ENCODE results near the gene HAL. TPM values are rescaled to one million over a fixed set of nuclear protein-coding genes. Genes with fewer than 3 reads are reported as not detected.

The HAL gene
- polyA plus RNA-seq, 2 of the 4 experiments (the other 2 are of a cell fraction), result 0.22 to 0.43 TPM

- TF ChIP-seq, protein P1, sequence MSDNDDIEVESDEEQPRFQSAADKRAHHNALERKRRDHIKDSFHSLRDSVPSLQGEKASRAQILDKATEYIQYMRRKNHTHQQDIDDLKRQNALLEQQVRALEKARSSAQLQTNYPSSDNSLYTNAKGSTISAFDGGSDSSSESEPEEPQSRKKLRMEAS (IDR thresholded peaks at IDR 0.05), result no peak
- TF ChIP-seq TFCP2L1 (CRISPR knock-in tag; IDR thresholded peaks at IDR 0.05), result no peak
Measured at GRCh38 chr12:95999484-95999883, 3.3 kb upstream of the HAL start (continued).

GRCh38 chr12:95998611-95999286 lies 2.6 kb upstream of the HAL start:
- ATAC-seq, result peak; percentile 83 to 96; a peak in 5 of 6 replicates
- no peaks in the 10 kb centered on the region for H3K9me3 ChIP-seq
- ChIA-PET POLR2A (interaction anchor here (1.3 to 1.5 kb wide), 2 partner anchors 37 to 56 kb away, joined by 3 to 7 read pairs; partner anchors contain the start of genes AMDHD1, CCDC38 and LTA4H), CTCF (interaction anchor here (0.6 to 6.5 kb wide), 26 partner anchors 10 to 534 kb away, joined by 3 to 44 read pairs (median 4); partner anchors contain the start of genes AMDHD1 and LTA4H)
- no peak overlapping the region for H3K27ac ChIP-seq
- WGBS (ENCODE audit: missing lambda C conversion rate), result 23% methylated on average over 7 of the region's 7 CpGs
- peak; percentile 50 to 74 for DNase-seq (ENCODE audit: low read depth in 1 of 2, low spot score in 1 of 2)
- no peak for TF ChIP-seq KDM1A (IDR thresholded peaks at IDR 0.05; ENCODE audit: low read depth)
- no peak for TF ChIP-seq ESRRA (IDR thresholded peaks at IDR 0.05; ENCODE audit: borderline replicate concordance, low read length)
- TF ChIP-seq RAD21 (conservative IDR thresholded peaks at IDR 0.05 in 1 of 2, IDR thresholded peaks at IDR 0.05 in 1 of 2), result peak; percentile 67 to 82
- no peak for TF ChIP-seq EP300 (IDR thresholded peaks at IDR 0.05)
- no peak for TF ChIP-seq MAFK (IDR thresholded peaks at IDR 0.05; ENCODE audit: partially characterized antibody)
- TF ChIP-seq ZSCAN20 (CRISPR knock-in tag; IDR thresholded peaks at IDR 0.05), result no peak
- TF ChIP-seq SMC3 (IDR thresholded peaks at IDR 0.05), result peak; percentile 64
- TF ChIP-seq RNF2 (IDR thresholded peaks at IDR 0.05; ENCODE audit: borderline replicate concordance, low read depth), result no peak
- no peak for TF ChIP-seq CHD4 (IDR thresholded peaks at IDR 0.05; ENCODE audit: borderline replicate concordance)
- no peak for TF ChIP-seq BHLHE40 (IDR thresholded peaks at IDR 0.05; ENCODE audit: low read depth, low read length)
- no peak for TF ChIP-seq CBX2 (IDR thresholded peaks at IDR 0.05; ENCODE audit: borderline replicate concordance, low read depth)
- no peak for TF ChIP-seq PHF8 (IDR thresholded peaks at IDR 0.05; ENCODE audit: borderline replicate concordance, low read depth)
- TF ChIP-seq, protein P2, sequence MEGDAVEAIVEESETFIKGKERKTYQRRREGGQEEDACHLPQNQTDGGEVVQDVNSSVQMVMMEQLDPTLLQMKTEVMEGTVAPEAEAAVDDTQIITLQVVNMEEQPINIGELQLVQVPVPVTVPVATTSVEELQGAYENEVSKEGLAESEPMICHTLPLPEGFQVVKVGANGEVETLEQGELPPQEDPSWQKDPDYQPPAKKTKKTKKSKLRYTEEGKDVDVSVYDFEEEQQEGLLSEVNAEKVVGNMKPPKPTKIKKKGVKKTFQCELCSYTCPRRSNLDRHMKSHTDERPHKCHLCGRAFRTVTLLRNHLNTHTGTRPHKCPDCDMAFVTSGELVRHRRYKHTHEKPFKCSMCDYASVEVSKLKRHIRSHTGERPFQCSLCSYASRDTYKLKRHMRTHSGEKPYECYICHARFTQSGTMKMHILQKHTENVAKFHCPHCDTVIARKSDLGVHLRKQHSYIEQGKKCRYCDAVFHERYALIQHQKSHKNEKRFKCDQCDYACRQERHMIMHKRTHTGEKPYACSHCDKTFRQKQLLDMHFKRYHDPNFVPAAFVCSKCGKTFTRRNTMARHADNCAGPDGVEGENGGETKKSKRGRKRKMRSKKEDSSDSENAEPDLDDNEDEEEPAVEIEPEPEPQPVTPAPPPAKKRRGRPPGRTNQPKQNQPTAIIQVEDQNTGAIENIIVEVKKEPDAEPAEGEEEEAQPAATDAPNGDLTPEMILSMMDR (IDR thresholded peaks at IDR 0.05), result peak; percentile 71
- no peak overlapping the region; the same call in 2 of the 3 replicates for H3K4me2 ChIP-seq
- no peak overlapping the region for H3K4me3 ChIP-seq
- peaks cover 27% of the 10 kb centered on the region; the same call in 2 of the 3 replicates for H3K4me1 ChIP-seq
- FAIRE-seq, result peak; percentile 84

- ATAC-seq (peak in 1 of 2 experiments; percentile 20; a peak in 3 of 6 replicates), FAIRE-seq (no peak), DNase-seq (ENCODE audit: low read depth in 1 of 2, low spot score in 1 of 2) (no peak)
- H3K9me3 ChIP-seq, result no peaks in the 10 kb centered on the region
- CTCF ChIA-PET, result interaction anchor here (0.9 to 6.5 kb wide), 18 partner anchors 10 to 433 kb away, joined by 3 to 44 read pairs (median 4); partner anchors contain the start of genes AMDHD1 and LTA4H
- peaks cover 27% of the 10 kb centered on the region; the same call in 2 of the 3 replicates for H3K4me1 ChIP-seq
- no peak overlapping the region for H3K4me3 ChIP-seq
- TF ChIP-seq KDM1A (IDR thresholded peaks at IDR 0.05; ENCODE audit: low read depth) (no peak), CEBPB (IDR thresholded peaks at IDR 0.05) (no peak), SREBF2 (IDR thresholded peaks at IDR 0.05) (no peak), HOXB13 (CRISPR knock-in tag; IDR thresholded peaks at IDR 0.05; ENCODE audit: low read depth) (no peak), RFX5 (IDR thresholded peaks at IDR 0.05) (no peak), HOXA7 (CRISPR knock-in tag; IDR thresholded peaks at IDR 0.05) (no peak), RAD21 (conservative IDR thresholded peaks at IDR 0.05 in 1 of 2, IDR thresholded peaks at IDR 0.05 in 1 of 2) (no peak), JUNB (IDR thresholded peaks at IDR 0.05) (no peak), HEYL (CRISPR knock-in tag; IDR thresholded peaks at IDR 0.05) (no peak), CBX2 (IDR thresholded peaks at IDR 0.05; ENCODE audit: borderline replicate concordance, low read depth) (no peak), ZSCAN20 (CRISPR knock-in tag; IDR thresholded peaks at IDR 0.05) (no peak), PHF8 (IDR thresholded peaks at IDR 0.05; ENCODE audit: borderline replicate concordance, low read depth) (no peak), NFE2L2 (conservative IDR thresholded peaks at IDR 0.05; ENCODE audit: low read length) (no peak), EP300 (IDR thresholded peaks at IDR 0.05) (no peak), EHMT2 (IDR thresholded peaks at IDR 0.05; ENCODE audit: low read depth) (no peak), USF2 (IDR thresholded peaks at IDR 0.05) (no peak), GATA3 (IDR thresholded peaks at IDR 0.05; ENCODE audit: borderline replicate concordance) (no peak), RNF2 (IDR thresholded peaks at IDR 0.05; ENCODE audit: borderline replicate concordance, low read depth) (no peak)
- TF ChIP-seq, protein P3, sequence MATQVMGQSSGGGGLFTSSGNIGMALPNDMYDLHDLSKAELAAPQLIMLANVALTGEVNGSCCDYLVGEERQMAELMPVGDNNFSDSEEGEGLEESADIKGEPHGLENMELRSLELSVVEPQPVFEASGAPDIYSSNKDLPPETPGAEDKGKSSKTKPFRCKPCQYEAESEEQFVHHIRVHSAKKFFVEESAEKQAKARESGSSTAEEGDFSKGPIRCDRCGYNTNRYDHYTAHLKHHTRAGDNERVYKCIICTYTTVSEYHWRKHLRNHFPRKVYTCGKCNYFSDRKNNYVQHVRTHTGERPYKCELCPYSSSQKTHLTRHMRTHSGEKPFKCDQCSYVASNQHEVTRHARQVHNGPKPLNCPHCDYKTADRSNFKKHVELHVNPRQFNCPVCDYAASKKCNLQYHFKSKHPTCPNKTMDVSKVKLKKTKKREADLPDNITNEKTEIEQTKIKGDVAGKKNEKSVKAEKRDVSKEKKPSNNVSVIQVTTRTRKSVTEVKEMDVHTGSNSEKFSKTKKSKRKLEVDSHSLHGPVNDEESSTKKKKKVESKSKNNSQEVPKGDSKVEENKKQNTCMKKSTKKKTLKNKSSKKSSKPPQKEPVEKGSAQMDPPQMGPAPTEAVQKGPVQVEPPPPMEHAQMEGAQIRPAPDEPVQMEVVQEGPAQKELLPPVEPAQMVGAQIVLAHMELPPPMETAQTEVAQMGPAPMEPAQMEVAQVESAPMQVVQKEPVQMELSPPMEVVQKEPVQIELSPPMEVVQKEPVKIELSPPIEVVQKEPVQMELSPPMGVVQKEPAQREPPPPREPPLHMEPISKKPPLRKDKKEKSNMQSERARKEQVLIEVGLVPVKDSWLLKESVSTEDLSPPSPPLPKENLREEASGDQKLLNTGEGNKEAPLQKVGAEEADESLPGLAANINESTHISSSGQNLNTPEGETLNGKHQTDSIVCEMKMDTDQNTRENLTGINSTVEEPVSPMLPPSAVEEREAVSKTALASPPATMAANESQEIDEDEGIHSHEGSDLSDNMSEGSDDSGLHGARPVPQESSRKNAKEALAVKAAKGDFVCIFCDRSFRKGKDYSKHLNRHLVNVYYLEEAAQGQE (IDR thresholded peaks at IDR 0.05), result no peak
- no peak overlapping the region; the same call in 2 of the 3 replicates for H3K4me2 ChIP-seq
- POLR2A ChIA-PET, result interaction anchor here (1.3 to 1.5 kb wide), 2 partner anchors 37 to 55 kb away, joined by 3 to 7 read pairs; partner anchors contain the start of genes AMDHD1, CCDC38 and LTA4H
- WGBS (ENCODE audit: missing lambda C conversion rate), result 74% methylated on average over 5 of the region's 5 CpGs
- no peak overlapping the region for H3K27ac ChIP-seq
Measured at GRCh38 chr12:95997911-95998510, 1.9 kb upstream of the HAL start.

All from A549 (cell line).